Psoas muscle (tissue), 8 donors: ENCODE data around the gene ADORA1. TPM values are rescaled to one million over a fixed set of nuclear protein-coding genes. Genes with fewer than 3 reads are reported as not detected.

Experiments used
- ATAC-seq, 4 donors: fragments of 200-7000 bp; cut with Tn5 transposase; one replicate each; pipeline ENCODE4 v1.9.1; 2020; ENCODE audit warnings: moderate library complexity in 3 of 4, mild to moderate bottlenecking in 2 of 4
- DNase-seq, 2 donors: peaks; one replicate each; pipeline ENCODE4 v3.0.0-alpha.2; 2020
- H3K27ac ChIP-seq: fragments of 200-600 bp; one replicate; pipeline ENCODE4 v1.8.0; 2022
- H3K27me3 ChIP-seq, 3 donors: fragments of 200-600 bp in 1 of 3; one replicate each; pipeline versions ENCODE4 v1.6.1 to v1.8.0; 2013 to 2022; ENCODE audit warnings: low read length in 2 of 3, mild to moderate bottlenecking in 2 of 3, moderate library complexity in 1 of 3; ENCODE audit not compliant: insufficient read depth in 3 of 3
- H3K36me3 ChIP-seq, 2 donors: fragments of 200-600 bp in 1 of 2; one replicate each; pipeline versions ENCODE4 v1.6.1 to v1.8.0; 2013 to 2022; ENCODE audit warnings: low read depth in 1 of 2, mild to moderate bottlenecking in 1 of 2, moderate library complexity in 1 of 2; ENCODE audit not compliant: insufficient read depth in 1 of 2
- H3K4me1 ChIP-seq: fragments of 200-600 bp; one replicate; pipeline ENCODE4 v1.8.0; 2022
- H3K4me3 ChIP-seq: fragments of 200-600 bp; one replicate; pipeline ENCODE4 v1.8.0; 2022; ENCODE audit warnings: mild to moderate bottlenecking
- H3K9me3 ChIP-seq: fragments of 200-600 bp; one replicate; pipeline ENCODE4 v1.8.0; 2022
- CTCF ChIP-seq: fragments of 200-600 bp; IDR thresholded peaks from one replicate; pipeline ENCODE4 v1.8.0; 2022; ENCODE audit warnings: antibody characterized with exemption
- WGBS, 3 donors: extraction: QIAGEN DNeasy Blood & Tissue Kit; methylation state at CpG; one replicate each; pipeline versions ENCODE4 v1.1.6 to v1.1.7; 2013; 5-methylcytosine and 5-hydroxymethylcytosine counted together
- intact Hi-C, 2 donors: fragments of 100-400 bp; cut with DNase I; formaldehyde crosslinking; loops; one replicate each; pipeline versions ENCODE4 v1.11.0 to v1.14.2; 2022
- polyA plus RNA-seq, 3 donors: library from polyadenylated mRNA; stranded (reverse); fragments of 200-250 nt; gene quantifications; one replicate each; pipeline ENCODE4 v1.2.3, GENCODE V29; 2013
- total RNA-seq, 4 donors: library from RNA; stranded (reverse); fragmentation: NEBNext Ultra II Directional in 2 of 4; extraction: Animal tissue kit (Norgen Biotek cat#: 25700) in 2 of 4; gene quantifications; one replicate each; pipeline versions ENCODE4 v1.2.1 to v1.2.4, GENCODE V29; 2021 to 2023
- donor health status: healthy with polysubstance abuse.
- donor health status: DM: no; HTN: no; CAD: no; lungs with moderate emphysema.
- donor health status: Bipolar disorder and iron deficiency.
- donor health status: healthy.
- donor health status: DM: yes; HTN: yes; CAD: no.
- donor health status: DM: no; HTN: no; CAD: no.
- donor health status: DM: no; HTN: no; CAD: no.
- donor health status: DM: yes; HTN: yes; CAD: no.

ADORA1 gene
- total and polyA plus RNA-seq, 7 donors = 1.1 to 10.4 (median 1.8) TPM

- intact Hi-C loops = no loop called here
- H3K36me3 ChIP-seq = no peaks in the 10 kb centered on the region
- ATAC-seq (no peak), DNase-seq (no peak)
- H3K4me1 ChIP-seq = peaks cover 7% of the 10 kb centered on the region
- no peak for TF ChIP-seq CTCF
- H3K27me3 ChIP-seq = no peaks in the 10 kb centered on the region
- H3K9me3 ChIP-seq = peaks cover 8% of the 10 kb centered on the region
- 84 to 90% (median 85%) methylated on average over 6 of the region's 6 CpGs for WGBS, 3 donors
- no peak overlapping the region for H3K27ac ChIP-seq
- H3K4me3 ChIP-seq = no peak overlapping the region
Observed at GRCh38 chr1:203091761-203092330, 35.7 kb upstream of the ADORA1 start.

- intact Hi-C loops = no loop called here
- no peak for DNase-seq
- no peaks in the 10 kb centered on the region for H3K27me3 ChIP-seq
- H3K9me3 ChIP-seq = peaks cover 8% of the 10 kb centered on the region
- no peaks in the 10 kb centered on the region for H3K36me3 ChIP-seq
- ATAC-seq = no peak
- H3K27ac ChIP-seq = no peak overlapping the region
- no peak overlapping the region for H3K4me3 ChIP-seq
- H3K4me1 ChIP-seq = peaks cover 11% of the 10 kb centered on the region
- no peak for TF ChIP-seq CTCF
- 82 to 97% (median 88%) methylated on average over 1 of the region's 1 CpG for WGBS, 3 donors
Observed at GRCh38 chr1:203093754-203094410, 33.6 kb upstream of the ADORA1 start.

GRCh38 chr1:203095061-203095690 lies 32.4 kb upstream of the ADORA1 start:
- H3K4me1 ChIP-seq = peaks cover 20% of the 10 kb centered on the region
- no peak for TF ChIP-seq CTCF
- 96 to 100% (median 98%) methylated on average over 1 of the region's 1 CpG for WGBS, 3 donors
- H3K36me3 ChIP-seq = no peaks in the 10 kb centered on the region
- no peak overlapping the region for H3K27ac ChIP-seq
- intact Hi-C loops = no loop called here
- ATAC-seq (no peak), DNase-seq (no peak)
- no peak overlapping the region for H3K4me3 ChIP-seq
- H3K9me3 ChIP-seq = peaks cover 8% of the 10 kb centered on the region
- no peaks in the 10 kb centered on the region for H3K27me3 ChIP-seq

GRCh38 chr1:203096566-203096965 lies 31.0 kb upstream of the ADORA1 start:
- peaks cover 20% of the 10 kb centered on the region for H3K4me1 ChIP-seq
- H3K4me3 ChIP-seq = no peak overlapping the region
- peaks cover 8% of the 10 kb centered on the region for H3K9me3 ChIP-seq
- ATAC-seq = no peak
- DNase-seq = no peak
- intact Hi-C loops = no loop called here
- H3K36me3 ChIP-seq = no peaks in the 10 kb centered on the region
- H3K27me3 ChIP-seq = no peaks in the 10 kb centered on the region
- no peak for TF ChIP-seq CTCF
- no peak overlapping the region for H3K27ac ChIP-seq
